GOT3 (cell line): ENCODE measurements around the gene SLC46A2.

Experiments
- DNase-seq: peaks from one replicate; lab custom pipeline; 2025; ENCODE audit warnings: mixed read lengths; lab: John Stamatoyannopoulos, UW

Gene SLC46A2

DNA sequence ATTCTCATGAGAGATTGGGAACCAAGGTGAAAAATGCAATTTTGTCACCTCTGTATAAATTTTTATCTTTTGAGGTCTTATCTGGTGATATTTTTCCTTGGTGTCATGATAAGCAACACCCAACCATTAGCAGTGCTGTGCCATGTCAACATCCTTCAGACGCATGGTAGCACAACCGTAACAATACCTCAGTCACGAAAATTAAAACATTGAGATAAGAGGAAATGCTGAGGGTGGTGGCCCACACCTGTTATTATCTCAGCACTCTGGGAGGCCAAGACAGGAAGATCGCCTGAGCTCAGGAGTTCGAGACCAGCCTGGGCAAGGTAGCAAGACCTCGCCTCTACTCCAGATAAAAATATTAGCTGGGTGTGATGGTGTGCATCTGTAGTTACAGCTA is 32.7 kb downstream of the SLC46A2 start:
- no peak for DNase-seq

DNA sequence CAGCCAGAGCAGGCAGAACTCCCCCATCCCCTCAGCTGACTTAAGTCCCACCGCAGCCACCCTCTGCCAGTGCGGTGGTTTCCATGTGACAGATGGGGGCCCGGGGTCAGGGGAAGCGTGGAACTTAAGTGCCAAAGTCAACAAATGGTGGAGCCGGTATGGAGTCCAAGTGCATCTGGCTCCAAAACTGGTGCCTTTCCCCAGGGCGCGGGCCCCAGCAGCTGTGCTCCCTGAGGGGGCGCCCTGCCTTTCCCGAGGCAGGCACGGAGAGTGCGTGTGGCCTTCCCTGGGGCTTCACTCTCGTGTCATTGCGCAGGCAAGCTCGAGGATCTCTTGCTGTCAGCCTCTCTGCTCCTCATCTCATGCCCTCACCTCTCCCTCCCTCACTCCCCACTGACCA is 33.8 kb downstream of the SLC46A2 start:
- no peak for DNase-seq

DNA sequence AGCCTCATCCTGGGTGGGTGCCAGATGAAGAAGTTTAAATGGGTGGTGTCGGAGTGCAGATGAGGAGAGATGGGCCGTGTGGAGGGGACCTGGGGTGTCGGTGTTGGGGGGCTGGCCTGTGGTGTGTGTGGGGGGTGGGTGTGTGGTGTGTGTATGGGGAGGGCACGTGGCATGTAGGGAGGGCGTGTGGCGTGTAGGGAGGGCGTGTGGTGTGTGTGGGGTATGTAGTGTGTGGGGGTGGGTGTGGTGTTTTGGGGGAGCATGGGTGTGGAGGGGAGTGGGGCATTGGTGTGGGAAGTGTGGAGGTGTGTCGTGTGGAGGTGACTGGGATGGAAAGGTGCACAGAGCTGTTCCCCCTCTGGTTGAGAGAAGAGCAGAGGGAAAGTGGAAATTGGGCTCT is 34.5 kb downstream of the SLC46A2 start:
- DNase-seq, result no peak

DNA sequence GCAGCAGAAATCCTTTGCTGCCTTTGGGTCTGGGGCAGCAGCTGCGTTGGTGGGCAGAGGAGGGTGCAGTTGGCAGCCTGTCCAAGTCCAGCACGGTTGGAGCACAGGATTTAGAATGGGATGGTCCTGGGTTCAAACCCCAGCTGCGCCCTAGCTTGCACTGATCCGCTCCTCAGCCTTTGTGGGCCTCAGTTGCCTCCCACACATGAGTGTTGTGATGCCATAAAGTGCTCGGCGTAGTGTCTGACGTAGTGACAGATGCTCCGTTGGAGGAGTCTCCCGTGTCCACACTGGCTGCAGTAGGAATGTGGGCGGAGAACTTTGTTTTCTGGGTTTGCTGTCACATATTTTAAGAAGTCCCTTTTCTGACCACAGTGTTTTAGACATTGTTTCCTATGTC is 36.0 kb downstream of the SLC46A2 start:
- DNase-seq, result no peak

DNA sequence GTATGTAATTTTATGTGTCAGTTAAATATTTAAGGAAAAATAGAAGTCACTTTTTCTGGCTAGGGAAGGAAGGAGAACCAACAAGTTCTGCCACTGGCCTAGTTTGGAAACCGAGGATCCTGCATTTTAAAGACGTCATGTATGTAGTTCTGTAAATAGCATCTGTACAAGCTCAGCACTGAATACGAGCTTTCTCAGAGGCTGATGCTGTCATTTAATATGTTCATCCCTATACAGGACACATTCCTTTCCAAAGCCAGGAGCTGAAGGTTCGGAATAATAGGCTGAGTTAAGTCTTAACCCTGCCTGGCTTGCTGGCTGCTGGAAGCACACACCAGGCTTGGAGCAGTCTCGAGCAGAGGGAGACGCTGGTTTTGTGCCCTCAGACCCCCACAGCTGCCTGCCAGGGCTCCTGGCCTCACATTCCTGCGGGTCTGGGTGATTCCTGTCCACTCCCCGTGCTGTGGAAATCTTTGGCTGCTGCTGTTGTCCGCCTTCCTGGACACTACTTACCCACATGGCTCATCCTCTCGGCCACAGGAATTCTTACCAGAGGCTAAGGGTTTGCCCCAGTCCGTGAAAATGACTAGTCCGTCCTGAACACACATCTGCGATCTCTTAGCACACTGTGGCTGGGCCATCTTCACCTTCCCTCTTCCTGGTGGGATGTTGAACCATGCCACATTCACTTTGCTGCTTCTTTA is 36.6 kb downstream of the SLC46A2 start:
- no peak for DNase-seq

DNA sequence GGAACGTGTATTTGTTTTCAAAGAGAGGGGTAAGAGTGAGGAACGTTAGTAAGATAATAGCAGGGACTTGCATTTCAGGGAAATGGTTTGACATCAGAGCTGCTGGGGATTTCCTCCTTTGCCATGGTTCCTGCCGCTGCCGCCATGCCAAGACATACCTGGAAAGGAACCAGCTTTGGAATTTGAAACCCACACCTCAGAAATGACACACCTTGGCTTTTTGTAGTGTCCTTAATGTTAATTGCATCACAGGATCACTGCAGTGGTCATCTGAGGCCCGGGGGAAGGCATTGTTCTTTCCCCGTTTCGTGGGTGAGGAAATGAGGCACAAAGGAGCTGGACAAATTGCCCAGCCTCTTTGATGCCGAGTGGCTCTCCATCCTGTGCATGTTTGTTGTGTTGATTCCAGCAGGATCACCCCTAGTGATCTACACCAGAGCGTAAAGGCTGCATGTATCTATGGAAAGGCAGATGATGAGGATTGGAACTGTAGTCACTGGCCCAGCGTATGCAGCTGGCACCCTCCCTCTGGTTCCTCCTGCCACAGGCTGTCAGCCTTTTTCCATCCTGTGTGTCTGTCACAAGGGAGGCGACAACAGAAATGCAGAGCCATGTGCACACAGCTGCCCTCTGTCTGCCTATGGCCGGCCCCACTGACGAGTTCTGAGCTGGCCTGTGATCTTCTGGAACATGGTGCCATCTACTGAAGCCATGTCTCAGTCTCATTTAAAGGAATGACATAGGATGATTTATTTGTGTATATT is 37.8 kb downstream of the SLC46A2 start:
- no peak for DNase-seq

DNA sequence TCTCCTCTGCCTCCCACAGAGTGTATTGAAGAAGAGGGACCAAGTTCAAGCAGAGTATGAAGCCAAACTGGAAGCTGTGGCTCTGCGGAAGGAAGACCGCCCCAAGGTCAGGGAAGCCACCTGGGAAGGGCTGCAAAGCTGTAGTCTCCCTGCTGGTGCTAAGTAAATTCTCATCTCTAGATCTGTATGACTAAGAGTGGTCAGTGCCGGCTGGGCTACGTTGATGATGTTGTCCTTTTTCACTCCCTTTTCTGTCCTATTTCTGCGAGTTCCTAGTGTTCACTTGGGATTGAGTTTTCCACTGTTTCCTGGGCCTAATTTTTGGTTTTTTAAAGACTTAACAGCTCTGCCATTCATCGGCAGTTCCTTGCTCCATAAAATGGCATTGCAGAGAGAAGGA is 39.8 kb downstream of the SLC46A2 start:
- DNase-seq, result no peak

DNA sequence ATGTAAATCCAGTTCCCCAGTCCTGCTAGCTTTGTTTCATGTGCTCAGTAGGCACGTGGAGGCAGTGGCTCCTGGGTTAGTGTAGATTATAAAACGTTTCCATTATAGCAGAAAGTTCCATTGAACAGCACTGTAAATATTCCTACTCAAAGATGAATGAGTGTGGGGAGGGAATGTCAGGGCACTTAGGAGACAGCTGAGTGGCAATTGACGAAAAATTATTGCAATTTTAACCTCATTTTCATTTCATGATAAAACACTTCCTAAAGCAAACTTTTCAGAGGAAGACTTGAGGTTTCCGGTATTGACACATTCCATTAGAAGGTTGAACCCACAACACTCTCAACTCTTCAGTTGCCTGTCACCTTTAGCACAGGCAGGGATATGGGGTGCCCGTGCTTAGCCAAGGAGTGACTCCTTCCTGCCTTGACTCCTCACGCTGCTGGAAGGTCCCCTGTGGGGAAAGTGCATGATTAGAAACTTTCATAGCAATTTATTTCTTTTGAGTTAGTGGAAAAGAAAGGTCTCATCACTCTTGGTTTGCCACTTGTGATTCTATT is 41.2 kb downstream of the SLC46A2 start:
- no peak for DNase-seq

DNA sequence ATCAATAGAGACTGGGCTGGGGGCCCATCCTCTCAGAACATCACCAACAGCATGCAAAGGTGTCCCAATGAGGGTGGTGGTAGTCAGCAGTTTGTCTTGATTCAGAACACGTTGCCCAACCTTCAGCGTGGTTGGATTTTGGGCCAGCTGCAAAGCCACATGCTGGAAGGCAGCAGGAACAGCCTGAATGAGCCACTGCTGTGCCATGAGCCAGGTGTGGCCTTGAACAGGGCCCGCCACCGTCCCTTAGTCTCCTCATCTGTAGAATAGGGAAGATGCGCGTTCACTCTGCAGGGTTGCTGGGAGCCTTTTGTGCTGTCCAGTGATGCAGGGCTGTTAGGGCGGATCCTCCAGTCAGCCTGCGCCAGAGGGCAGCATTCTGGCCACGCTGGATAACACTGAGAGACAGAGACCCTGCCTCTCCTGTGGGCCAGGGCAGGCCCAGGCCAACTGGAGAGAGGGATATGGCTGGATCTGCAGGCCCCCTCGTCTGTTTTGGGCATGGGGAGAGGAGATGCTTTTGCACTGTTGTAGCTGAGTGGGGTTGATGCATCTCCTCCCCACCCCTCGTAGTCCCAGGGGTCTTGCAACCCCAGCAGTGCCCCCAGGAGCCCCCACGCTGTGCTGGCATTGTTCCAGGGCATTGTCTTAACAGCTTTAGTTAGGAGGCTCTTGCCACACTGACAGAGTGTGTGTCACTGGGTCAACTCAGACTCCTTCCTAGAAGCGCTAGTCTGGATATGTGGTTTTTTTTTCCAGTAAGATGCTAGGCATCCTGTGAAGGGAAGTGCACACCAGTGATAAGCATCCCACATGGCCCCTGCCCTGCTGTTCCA is 42.1 kb downstream of the SLC46A2 start:
- DNase-seq, result no peak

DNA sequence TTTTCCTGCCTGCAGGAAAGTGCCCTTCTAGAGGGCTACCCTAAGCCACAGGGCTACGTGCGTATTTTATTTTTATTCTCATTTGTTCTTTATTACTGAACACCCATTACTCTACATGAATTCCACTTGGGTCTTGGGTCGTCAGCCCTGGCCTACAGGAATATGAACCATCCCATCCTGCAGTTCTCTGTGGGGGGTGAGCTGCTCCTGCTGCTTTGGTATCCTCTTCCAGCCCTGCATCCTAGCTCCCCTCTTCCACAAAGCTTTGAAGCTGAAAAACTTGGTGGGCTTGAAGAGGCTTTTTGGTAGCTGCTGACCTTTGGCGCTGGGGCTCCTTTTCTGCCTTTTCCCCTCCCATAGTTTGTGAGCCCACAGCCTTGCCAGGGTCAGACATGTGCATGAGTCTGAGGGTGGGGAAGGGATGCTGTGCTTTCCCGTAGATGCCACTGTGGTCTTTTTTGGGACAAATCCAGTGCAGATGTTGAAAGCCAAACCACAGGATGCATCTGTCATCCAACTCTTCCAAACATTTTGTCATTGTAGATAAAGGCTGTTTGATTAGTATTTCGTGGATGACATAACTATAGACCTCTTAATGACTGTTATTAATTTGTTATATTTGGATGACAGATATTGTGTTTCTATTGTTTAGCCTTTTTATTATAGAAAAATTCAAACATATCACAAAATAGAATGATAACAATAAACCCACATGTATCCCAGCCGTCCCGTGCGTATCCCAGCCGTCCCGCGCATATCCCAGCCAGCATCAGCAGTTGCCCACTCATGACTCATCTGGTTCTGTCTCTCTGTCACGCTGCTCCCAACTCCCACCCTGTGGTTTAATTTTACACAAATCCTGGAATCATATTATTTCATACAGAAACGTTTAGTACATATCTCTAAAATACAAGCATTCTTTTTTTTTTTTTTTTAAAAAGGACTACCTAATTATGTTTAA is 43.9 kb downstream of the SLC46A2 start:
- no peak for DNase-seq

DNA sequence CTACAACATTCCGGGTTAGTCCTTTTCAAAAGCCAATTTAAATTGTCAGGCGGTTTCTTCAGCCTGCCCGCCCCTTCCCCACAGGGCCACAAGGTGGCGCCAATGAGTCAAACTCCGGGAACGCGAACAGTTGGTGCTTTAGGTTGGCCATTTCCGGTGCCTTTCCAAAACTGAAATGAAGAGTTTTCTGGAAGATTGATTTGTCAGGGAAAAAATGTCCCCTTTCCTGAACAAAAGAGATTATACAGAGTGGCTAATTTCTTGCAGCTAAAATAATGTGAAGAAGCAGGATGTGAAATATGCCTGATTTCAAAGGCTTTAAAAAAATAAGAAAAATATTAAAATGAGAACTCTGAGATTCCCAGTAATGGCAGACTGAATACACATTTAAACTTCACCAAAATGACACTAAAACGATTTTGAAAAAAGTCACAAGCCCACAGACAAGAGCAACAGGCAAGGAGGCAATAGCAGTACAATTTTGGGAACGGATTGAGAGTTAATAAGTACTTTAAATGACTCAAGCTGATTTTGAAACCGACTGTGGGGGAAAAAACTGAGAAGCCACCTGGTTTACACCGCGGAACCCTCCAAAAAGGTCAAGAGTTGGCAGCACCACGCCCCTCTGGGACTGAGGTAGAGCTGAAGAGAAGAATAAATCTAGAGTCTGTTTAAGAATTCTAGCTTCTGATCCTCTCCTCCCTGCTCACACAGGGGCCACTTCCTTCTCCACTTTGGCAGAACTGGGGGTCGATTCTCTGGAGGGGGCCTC is 45.7 kb downstream of the SLC46A2 start:
- DNase-seq, result no peak

DNA sequence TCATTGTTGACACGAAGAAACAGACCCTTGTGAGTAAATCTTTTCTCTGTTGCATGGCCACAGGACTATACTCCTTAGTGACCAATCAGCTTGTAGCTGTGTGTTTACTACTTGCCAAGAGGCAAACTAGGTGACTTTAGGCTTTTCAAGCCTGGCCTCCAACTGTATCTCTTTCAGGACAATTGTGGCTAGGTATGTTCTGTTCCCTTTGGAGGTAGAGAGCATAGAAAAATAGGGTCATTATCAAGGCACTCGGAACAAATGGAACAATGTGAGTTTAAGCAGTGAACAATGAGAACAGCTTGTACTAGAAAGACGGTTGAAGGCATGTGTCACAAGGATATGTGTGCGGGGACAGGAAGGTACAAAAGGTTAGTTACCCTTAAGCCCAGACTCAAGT is 48.1 kb downstream of the SLC46A2 start:
- no peak for DNase-seq

DNA sequence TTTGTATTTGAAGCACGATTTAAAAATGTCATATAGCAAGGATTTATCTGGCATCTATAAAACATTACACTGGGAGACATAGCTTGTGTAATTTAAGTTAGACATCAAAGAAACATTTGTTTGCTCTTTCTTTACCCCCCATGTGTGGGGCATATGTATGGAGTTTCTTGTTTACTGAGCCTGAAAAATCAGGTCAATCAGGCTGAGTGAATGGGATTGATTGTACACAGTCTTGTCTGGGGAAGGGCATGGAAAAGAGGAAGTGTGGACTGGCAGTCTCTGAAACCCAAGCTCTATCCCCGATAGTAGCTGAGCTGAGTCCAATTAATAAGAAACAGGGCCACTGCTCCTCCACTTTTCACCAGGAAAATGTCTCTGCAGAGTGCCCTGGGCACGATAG is 49.4 kb downstream of the SLC46A2 start:
- no peak for DNase-seq

DNA sequence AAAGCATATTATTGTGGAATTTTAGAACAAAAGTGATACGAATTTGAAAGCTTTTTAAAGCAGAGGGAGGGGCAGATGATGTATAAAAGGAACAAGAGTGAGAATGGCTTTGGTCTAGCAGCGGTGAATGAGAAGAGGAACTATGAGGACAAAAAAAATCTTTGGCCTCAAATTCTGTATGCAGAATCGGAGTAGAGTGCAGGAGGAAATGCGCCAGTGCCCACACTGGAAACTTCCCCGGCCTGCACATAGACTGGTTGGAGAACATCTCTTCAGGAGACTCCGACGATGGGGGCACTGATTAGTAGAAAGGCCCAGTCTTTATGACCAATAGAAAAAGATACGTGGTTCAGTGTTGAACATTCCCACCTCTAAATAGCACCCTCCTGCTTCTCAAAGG is 51.3 kb downstream of the SLC46A2 start:
- DNase-seq, result no peak

DNA sequence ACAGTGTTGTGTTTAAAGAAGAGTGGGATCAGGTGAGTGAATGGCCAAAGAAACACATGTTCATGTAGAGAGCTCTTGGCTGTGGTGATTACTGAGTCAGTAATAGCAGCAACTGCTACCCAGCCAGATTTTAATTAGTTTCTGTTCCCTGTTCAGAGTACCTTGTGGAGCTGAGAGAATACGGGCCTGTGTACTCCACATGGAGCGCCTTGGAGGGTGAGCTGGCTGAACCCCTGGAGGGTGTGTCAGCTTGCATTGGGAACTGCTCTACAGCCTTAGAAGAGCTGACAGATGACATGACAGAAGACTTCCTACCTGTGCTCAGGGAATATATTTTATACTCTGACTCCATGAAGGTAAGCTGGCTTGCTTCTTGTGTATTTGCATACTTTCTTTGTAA is 52.3 kb downstream of the SLC46A2 start:
- no peak for DNase-seq

DNA sequence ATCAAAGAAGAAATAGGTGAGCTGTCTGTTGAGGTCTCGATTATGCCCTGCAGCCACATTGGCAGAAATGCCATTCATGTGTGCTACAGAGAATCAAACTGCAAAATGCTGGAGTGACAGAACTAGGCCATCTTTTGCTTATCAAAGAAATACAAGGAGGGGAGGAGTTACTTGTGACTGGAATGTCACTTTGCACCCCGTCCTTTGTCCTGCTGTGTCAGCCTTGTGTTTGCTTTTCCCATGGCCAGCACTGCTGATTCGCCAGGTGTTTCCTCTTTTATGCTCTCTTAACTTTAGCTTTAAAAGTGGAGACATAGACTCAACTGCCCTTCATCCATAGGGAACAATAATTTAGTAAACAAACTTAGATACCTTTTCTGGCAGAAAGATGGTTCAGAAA is 54.3 kb downstream of the SLC46A2 start:
- DNase-seq, result no peak

DNA sequence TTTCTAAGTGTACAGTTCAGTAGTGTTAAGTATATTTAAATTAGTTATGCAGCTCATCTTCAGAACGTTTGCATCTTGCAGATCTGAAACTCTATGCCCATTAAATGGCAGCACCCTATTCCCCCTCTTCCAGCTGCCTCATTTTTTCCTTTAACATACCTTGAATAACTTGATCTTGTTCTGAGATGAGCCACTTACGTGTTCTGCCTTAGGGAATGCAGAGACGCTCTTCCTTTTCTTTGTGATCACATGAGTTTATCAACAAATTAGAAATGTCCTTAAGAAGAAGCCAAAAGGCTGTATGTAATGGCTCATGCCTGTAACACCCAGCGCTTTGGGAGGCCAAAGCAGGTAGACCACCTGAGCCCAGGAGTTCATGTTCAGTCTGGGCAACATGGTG is 57.6 kb downstream of the SLC46A2 start:
- DNase-seq, result no peak

DNA sequence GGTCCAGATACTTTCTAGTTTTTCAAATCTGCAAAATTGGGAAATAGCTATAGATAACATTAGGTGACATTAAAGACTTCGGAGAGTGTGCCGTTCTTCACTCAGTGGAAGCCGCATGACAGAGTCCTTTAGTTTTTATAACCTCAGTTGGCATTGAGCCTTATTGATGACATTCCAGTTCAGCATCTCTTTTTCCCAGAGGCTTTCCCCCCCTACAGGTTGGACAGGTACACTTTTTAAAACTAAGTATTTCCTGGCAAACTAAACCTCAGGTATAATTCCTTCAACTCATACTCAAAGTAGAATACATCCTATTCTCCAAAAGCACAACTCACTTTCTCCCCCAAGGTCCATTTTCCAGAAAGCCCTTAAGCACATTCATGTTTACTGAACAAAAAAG is 58.7 kb downstream of the SLC46A2 start:
- no peak for DNase-seq

DNA sequence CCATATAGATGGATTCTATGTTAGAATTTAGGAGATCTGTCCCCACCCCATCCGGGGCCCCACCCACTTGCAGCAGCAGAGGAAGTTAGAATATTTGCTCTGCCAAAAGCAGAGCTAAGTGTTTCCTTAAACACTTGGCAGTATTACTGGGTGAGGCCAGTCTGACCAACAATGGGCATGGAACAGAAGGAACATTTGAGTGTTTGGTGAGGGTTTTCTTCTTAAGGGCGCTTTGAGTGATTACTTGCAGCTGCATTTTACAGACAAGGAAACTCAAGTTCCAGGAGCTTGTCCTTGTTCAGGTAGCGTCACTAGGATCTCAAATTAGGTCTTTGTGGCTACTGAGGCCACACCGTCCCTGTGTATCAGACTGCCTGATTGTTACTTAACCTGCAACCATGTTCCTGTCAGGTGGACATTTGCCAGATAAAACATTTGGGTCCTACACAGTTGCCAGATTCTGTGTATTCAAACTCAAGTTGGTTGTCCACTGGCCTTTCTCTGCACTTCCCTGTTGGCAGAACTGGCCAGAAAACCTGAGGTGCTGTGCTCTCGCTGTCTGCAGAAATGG is 59.3 kb downstream of the SLC46A2 start:
- DNase-seq, result no peak
